Activated naive CD4-positive, alpha-beta T cell treated with anti-CD3 and anti-CD28 coated beads, Interleukin-2, amount 50 U/mL, for 16 hours (primary cell): Measurements from ENCODE around the gene PSMA6.
"Not testable (repeated sequence)": the region's sequence is repeated elsewhere in the genome, so short reads cannot be mapped to it uniquely, and the experiment has no call there.

Experiments
- DNase-seq: peaks from one replicate; pipeline ENCODE4 v3.0.0-alpha.2; 2020

The PSMA6 gene

GRCh38 chr14:35285168-35286002, 6.8 kb upstream of the PSMA6 start:
- DNase-seq: peak; percentile 17

DNA sequence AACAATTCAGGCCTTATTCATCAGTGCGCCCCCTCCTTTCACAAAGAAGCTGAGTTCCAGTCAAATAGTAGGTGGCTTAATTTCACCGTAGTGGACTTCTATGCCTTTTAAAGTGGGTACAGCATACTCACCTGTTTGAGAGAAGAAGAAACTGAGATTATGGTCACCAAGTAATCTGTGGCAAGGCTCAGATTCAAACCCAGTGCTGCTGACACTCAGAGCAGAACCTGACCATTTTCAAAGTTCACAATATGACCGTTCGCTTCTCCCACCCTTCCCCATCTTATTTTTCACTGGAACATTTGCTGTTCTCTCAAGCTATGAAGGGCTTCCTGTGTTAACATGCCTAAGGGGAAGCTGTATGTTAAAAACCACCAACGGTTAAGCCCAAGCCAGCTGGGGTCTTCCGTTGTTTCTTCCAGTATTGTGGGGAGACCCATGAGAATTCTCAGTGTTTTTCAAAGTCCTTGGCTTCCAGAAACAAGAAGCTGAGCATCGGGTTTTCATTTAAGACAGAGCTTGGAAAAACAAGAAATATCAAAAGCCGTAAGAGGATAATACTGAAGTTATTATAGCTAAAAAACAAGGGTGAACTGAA, 6.1 kb upstream of the PSMA6 start:
- no peak for DNase-seq

- no peak for DNase-seq
Observed at GRCh38 chr14:35286707-35287106, 5.5 kb upstream of the PSMA6 start.

DNA sequence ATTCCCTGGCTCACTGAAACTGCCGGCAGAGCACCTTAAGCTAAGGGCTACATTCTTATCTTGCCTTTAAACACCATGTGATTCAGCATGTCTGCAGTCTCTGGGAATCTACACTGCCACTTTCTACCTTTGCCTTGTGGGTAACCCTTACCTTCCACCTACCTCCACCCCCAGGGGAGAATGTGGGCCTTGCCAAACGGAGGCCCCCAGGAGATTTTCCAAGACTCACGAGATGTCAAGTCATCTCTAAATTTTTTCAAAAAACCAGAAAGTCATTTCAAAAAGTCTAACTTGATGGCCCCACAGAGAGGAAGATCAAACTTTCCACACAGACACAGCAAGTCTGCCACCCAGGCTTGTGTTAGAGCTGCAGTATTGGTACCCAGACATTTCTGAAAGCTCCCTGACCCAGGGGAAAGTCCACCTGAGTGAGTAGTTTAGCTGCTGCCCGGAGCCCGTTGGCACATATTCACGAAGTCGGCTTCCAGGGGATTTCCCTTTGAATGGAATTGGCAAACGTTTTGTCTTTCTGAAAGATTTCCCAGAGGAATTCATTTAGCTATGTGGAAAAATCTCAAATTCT, 4.7 kb upstream of the PSMA6 start:
- DNase-seq: peak; percentile 68

- DNase-seq: no peak
Observed at GRCh38 chr14:35289623-35290022, 2.6 kb upstream of the PSMA6 start.

GRCh38 chr14:35292770-35293561, 784 bp downstream of the PSMA6 start:
- no peak for DNase-seq

GRCh38 chr14:35295845-35296161, 3.6 kb downstream of the PSMA6 start:
- DNase-seq: no peak

GRCh38 chr14:35296545-35296944, 4.4 kb downstream of the PSMA6 start:
- DNase-seq: no peak

GRCh38 chr14:35297706-35298105, 5.5 kb downstream of the PSMA6 start:
- DNase-seq: no peak

DNA sequence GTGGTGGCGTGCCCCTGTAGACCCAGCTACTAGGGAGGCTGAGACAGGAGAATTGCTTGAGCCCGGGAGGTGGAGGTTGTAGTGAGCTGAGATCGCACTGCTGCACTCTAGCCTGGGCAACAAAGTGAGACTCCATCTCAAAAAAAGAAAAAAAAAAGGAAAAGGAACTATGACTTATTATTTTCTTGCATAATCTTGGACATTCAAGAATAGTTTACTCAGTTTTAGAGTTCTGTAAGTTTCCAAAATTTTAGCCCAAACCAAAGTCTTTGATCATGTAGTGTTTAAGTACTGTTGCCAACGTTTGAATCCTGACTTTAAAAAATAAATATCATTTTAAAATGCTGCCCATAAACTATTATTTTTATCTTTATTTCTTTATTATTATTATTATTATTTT, 6.2 kb downstream of the PSMA6 start:
- DNase-seq: no peak

GRCh38 chr14:35299708-35300107, 7.5 kb downstream of the PSMA6 start:
- no peak for DNase-seq

- no peak for DNase-seq
Observed at GRCh38 chr14:35300228-35300627, 8.0 kb downstream of the PSMA6 start.

GRCh38 chr14:35301334-35301733, 9.2 kb downstream of the PSMA6 start:
- not testable (repeated sequence) for DNase-seq

GRCh38 chr14:35301735-35302528, 9.8 kb downstream of the PSMA6 start:
- no peak for DNase-seq

GRCh38 chr14:35303149-35303935, 11.2 kb downstream of the PSMA6 start:
- no peak for DNase-seq

GRCh38 chr14:35304812-35305462, 12.8 kb downstream of the PSMA6 start:
- DNase-seq: no peak

GRCh38 chr14:35305633-35306032, 13.5 kb downstream of the PSMA6 start:
- no peak for DNase-seq

DNA sequence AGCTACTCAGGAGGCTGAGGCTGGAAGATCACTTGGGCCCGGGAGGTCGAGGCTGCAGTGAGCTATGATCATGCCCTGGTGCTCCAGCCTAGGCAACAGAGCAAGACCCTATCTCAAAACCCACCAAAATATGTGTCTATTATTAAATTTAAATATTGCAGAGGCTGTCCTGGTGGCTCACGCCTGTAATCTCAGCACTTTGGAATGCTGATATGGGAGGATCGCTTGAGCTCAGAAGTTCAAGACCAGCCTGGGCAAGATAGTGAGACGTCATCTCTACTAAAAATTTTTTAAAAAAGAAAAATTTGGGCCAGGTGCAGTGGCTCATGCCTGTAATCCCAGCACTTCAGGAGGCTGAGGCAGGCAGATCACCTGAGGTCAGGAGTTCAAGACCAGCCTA, 13.9 kb downstream of the PSMA6 start:
- no peak for DNase-seq

DNA sequence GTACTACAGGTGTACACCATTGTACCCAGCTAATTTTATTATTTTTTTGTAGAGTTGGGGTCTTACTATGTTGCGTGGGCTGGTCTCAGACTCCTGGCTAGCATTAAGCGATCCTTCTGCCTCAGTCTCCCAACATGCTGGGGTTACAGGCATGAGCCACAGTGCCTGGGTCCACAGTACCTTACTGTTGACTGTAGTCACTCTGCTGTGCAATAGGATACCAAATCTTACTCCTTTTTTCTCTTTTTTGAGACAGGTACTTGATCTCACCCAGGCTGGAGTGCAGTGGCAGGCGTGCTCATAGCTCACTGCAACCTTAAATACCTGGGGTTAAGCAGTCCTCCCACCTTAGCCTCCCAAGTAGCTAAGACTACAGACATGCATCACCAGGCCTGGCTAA, 25.6 kb downstream of the PSMA6 start:
- DNase-seq: no peak

- DNase-seq: no peak
Observed at GRCh38 chr14:35319509-35319908, 27.3 kb downstream of the PSMA6 start.

GRCh38 chr14:35320472-35320871, 28.3 kb downstream of the PSMA6 start:
- DNase-seq: no peak
